Spleen (tissue), 11 donors: ENCODE data around the gene UST. TPM values are rescaled to one million over a fixed set of nuclear protein-coding genes. Genes with fewer than 3 reads are reported as not detected.

Source experiments
- DNase-seq: peaks from one replicate; pipeline ENCODE4 v3.0.0-alpha.2; 2020
- H3K27ac ChIP-seq, 8 donors: fragments of 200-600 bp; sonication (generic) in 7 of 8; 1 replicate in 4 of 8; 2 replicates in 4 of 8; pipeline versions ENCODE4 v1.5.0 to v1.8.0; 2016 to 2021; ENCODE audit warnings: inconsistent platforms in 4 of 8, mild to moderate bottlenecking in 4 of 8, moderate library complexity in 1 of 8
- H3K27me3 ChIP-seq, 7 donors: fragments of 200-600 bp; sonication (generic) in 6 of 7; replicated peaks in 1 of 7; 1 replicate in 4 of 7; 2 replicates in 3 of 7; pipeline versions ENCODE4 v1.5.0 to v1.8.0; 2016 to 2021; ENCODE audit warnings: inconsistent platforms in 3 of 7, mild to moderate bottlenecking in 1 of 7
- H3K36me3 ChIP-seq, 6 donors: fragments of 200-600 bp; sonication (generic) in 5 of 6; 1 replicate in 4 of 6; 2 replicates in 2 of 6; pipeline versions ENCODE4 v1.5.0 to v1.8.0; 2016 to 2021; ENCODE audit warnings: inconsistent platforms in 2 of 6
- H3K4me1 ChIP-seq, 6 donors: fragments of 200-600 bp; sonication (generic) in 5 of 6; 1 replicate in 3 of 6; 2 replicates in 3 of 6; pipeline versions ENCODE4 v1.5.0 to v1.8.0; 2016 to 2021; ENCODE audit warnings: inconsistent platforms in 3 of 6
- H3K4me3 ChIP-seq, 8 donors: fragments of 200-600 bp; sonication (generic) in 7 of 8; 1 replicate in 4 of 8; 2 replicates in 4 of 8; pipeline versions ENCODE4 v1.5.0 to v1.8.0; 2016 to 2021; ENCODE audit warnings: inconsistent platforms in 4 of 8, mild to moderate bottlenecking in 4 of 8, moderate library complexity in 2 of 8
- H3K9me3 ChIP-seq, 8 donors: fragments of 200-600 bp; sonication (generic) in 7 of 8; 1 replicate in 4 of 8; 2 replicates in 4 of 8; pipeline versions ENCODE4 v1.5.0 to v1.8.0; 2016 to 2021; ENCODE audit warnings: inconsistent platforms in 4 of 8
- CTCF ChIP-seq, 11 experiments: fragments of 200-600 bp in 7 of 11; fragments of 450-650 bp in 4 of 11; sonication (generic) in 4 of 11; IDR thresholded peaks in 8 of 11; conservative IDR thresholded peaks in 3 of 11; 1 replicate in 7 of 11; 2 replicates in 4 of 11; pipeline versions ENCODE4 v1.4.0 to v1.8.0; 2016 to 2021; ENCODE audit warnings: antibody characterized with exemption in 11 of 11, inconsistent platforms in 4 of 11, mild to moderate bottlenecking in 1 of 11
- POLR2A ChIP-seq, 3 donors: fragments of 450-650 bp; IDR thresholded peaks; one replicate each; pipeline ENCODE4 v1.5.1; 2017; ENCODE audit warnings: antibody characterized with exemption in 3 of 3, mild to moderate bottlenecking in 1 of 3
- POLR2AphosphoS5 ChIP-seq, 3 donors: sonication (generic); formaldehyde crosslinking; IDR thresholded peaks; one replicate each; pipeline ENCODE4 v1.5.1; 2017; ENCODE audit warnings: antibody characterized with exemption in 3 of 3
- WGBS, 5 donors: extraction: QIAGEN DNeasy Blood & Tissue Kit in 3 of 5; methylation state at CpG; one replicate each; pipeline versions ENCODE4 v1.1.5 to v1.1.7; 2013 to 2018; 5-methylcytosine and 5-hydroxymethylcytosine counted together
- intact Hi-C: fragments of 100-400 bp; cut with DNase I; formaldehyde crosslinking; loops from one replicate; pipeline ENCODE4 v1.15.0; 2023; ENCODE audit warnings: low total_unique reads
- polyA plus RNA-seq, 3 donors: library from polyadenylated mRNA; stranded (reverse); fragments of 200-250 nt; gene quantifications; one replicate each; pipeline ENCODE4 v1.2.1, GENCODE V29; 2013
- total RNA-seq, 7 donors: library from RNA; depleted of rRNA in 3 of 7; stranded (reverse); fragments of >200 nt in 3 of 7; fragmentation: NEBNext Ultra II Directional in 4 of 7; extraction: Animal tissue kit (Norgen Biotek cat#: 25700) in 4 of 7; gene quantifications; one replicate each; pipeline versions ENCODE4 v1.1.0 to v1.2.1, GENCODE V29; 2016 to 2021
- donor health status: healthy with polysubstance abuse.
- donor health status: DM: no; HTN: no; CAD: no; lungs with moderate emphysema.
- donor health status: DM: no; HTN: no; CAD: no.
- donor health status: Bipolar disorder and iron deficiency.
- donor health status: healthy.
- donor health status: DM: no; HTN: no; CAD: no.
- donor health status: DM: yes; HTN: yes; CAD: no.

Gene UST
- total and polyA plus RNA-seq, 10 donors, result 6.4 to 26.8 (median 14.4) TPM

GRCh38 chr6:148791372-148791771, 44.5 kb downstream of the UST start:
- Histone ChIP-seq H3K27me3 (no peaks in the 10 kb centered on the region), H3K27ac (no peak overlapping the region), H3K4me3 (no peak overlapping the region), H3K4me1 (peaks cover 0 to 16% (median 0%) of the 10 kb centered on the region in 6 donors), H3K9me3 (peaks cover 0 to 17% (median 10%) of the 10 kb centered on the region in 8 donors), H3K36me3 (peaks cover 0 to 7% (median 0%) of the 10 kb centered on the region in 6 donors)
- no peak for TF ChIP-seq POLR2A (IDR thresholded peaks at IDR 0.05)
- TF ChIP-seq CTCF (IDR thresholded peaks at IDR 0.05 in 8 of 11, conservative IDR thresholded peaks at IDR 0.05 in 3 of 11), result no peak
- no peak for TF ChIP-seq POLR2AphosphoS5 (IDR thresholded peaks at IDR 0.05)
- 89 to 96% (median 92%) methylated on average over 3 of the region's 3 CpGs for WGBS, 5 donors
- intact Hi-C loops, result no loop called here
- no peak for DNase-seq

- H3K9me3 ChIP-seq, result peaks cover 0 to 17% (median 10%) of the 10 kb centered on the region in 8 donors
- no peaks in the 10 kb centered on the region for H3K27me3 ChIP-seq
- peaks cover 0 to 7% (median 0%) of the 10 kb centered on the region in 6 donors for H3K36me3 ChIP-seq
- 89 to 99% (median 94%) methylated on average over 2 of the region's 2 CpGs for WGBS, 5 donors
- TF ChIP-seq POLR2AphosphoS5 (IDR thresholded peaks at IDR 0.05) (no peak), POLR2A (IDR thresholded peaks at IDR 0.05) (no peak), CTCF (IDR thresholded peaks at IDR 0.05 in 8 of 11, conservative IDR thresholded peaks at IDR 0.05 in 3 of 11) (no peak)
- H3K4me3 ChIP-seq, result no peak overlapping the region
- H3K4me1 ChIP-seq, result peaks cover 0 to 20% (median 0%) of the 10 kb centered on the region in 6 donors
- intact Hi-C loops, result no loop called here
- DNase-seq, result no peak
- H3K27ac ChIP-seq, result no peak overlapping the region
Observed at GRCh38 chr6:148793721-148794120, 46.9 kb downstream of the UST start.

GRCh38 chr6:148794797-148795196, 48.0 kb downstream of the UST start:
- intact Hi-C loops, result no loop called here
- no peak overlapping the region for H3K4me3 ChIP-seq
- peaks cover 0 to 29% (median 2%) of the 10 kb centered on the region in 6 donors for H3K4me1 ChIP-seq
- H3K27me3 ChIP-seq, result no peaks in the 10 kb centered on the region
- H3K36me3 ChIP-seq, result peaks cover 0 to 7% (median 0%) of the 10 kb centered on the region in 6 donors
- no peak for DNase-seq
- WGBS, 5 donors, result 91 to 95% (median 93%) methylated on average over 4 of the region's 4 CpGs
- TF ChIP-seq CTCF (IDR thresholded peaks at IDR 0.05 in 8 of 11, conservative IDR thresholded peaks at IDR 0.05 in 3 of 11) (no peak), POLR2A (IDR thresholded peaks at IDR 0.05) (no peak), POLR2AphosphoS5 (IDR thresholded peaks at IDR 0.05) (no peak)
- no peak overlapping the region for H3K27ac ChIP-seq
- peaks cover 0 to 17% (median 10%) of the 10 kb centered on the region in 8 donors for H3K9me3 ChIP-seq

- Histone ChIP-seq H3K4me1 (peaks cover 0 to 32% (median 10%) of the 10 kb centered on the region in 6 donors), H3K4me3 (no peak overlapping the region), H3K36me3 (peaks cover 0 to 7% (median 0%) of the 10 kb centered on the region in 6 donors), H3K27ac (no peak overlapping the region), H3K27me3 (no peaks in the 10 kb centered on the region), H3K9me3 (peaks cover 0 to 17% (median 10%) of the 10 kb centered on the region in 8 donors)
- no peak for TF ChIP-seq POLR2AphosphoS5 (IDR thresholded peaks at IDR 0.05)
- TF ChIP-seq CTCF (IDR thresholded peaks at IDR 0.05 in 8 of 11, conservative IDR thresholded peaks at IDR 0.05 in 3 of 11), result no peak
- no peak for TF ChIP-seq POLR2A (IDR thresholded peaks at IDR 0.05)
- intact Hi-C loops, result no loop called here
- DNase-seq, result no peak
- WGBS, 5 donors, result 80 to 93% (median 87%) methylated on average over 6 of the region's 6 CpGs
Observed at GRCh38 chr6:148795563-148795962, 48.7 kb downstream of the UST start.
